SK-N-SH (cell line): Measurements from ENCODE around the gene NPC2.

Experiments used
- CTCF ChIP-seq: fragments of 200-600 bp; sonication (generic); IDR thresholded peaks from 2 replicates; pipeline ENCODE4 v1.6.1; 2017; ENCODE audit warnings: antibody characterized with exemption, mild to moderate bottlenecking, moderate library complexity
- EP300 ChIP-seq, 2 experiments: IDR thresholded peaks; 2 replicates each; pipeline versions ENCODE4 v1.4.0 to v1.6.1; 2012; ENCODE audit warnings: borderline replicate concordance in 1 of 2, low read depth in 1 of 2, low read length in 1 of 2
- GABPA ChIP-seq: IDR thresholded peaks from 2 replicates; pipeline ENCODE4 v1.4.0; 2012; ENCODE audit warnings: low read depth, mild to moderate bottlenecking
- JUND ChIP-seq: IDR thresholded peaks from 2 replicates; pipeline ENCODE4 v1.4.0; 2012
- MAX ChIP-seq: IDR thresholded peaks from 2 replicates; pipeline ENCODE4 v1.4.0; 2012; ENCODE audit warnings: low read depth
- POLR2AphosphoS5 ChIP-seq: IDR thresholded peaks from 2 replicates; pipeline ENCODE4 v1.6.1; 2012; ENCODE audit warnings: low read depth, low read length
- RAD21 ChIP-seq: IDR thresholded peaks from 2 replicates; pipeline ENCODE4 v1.6.1; 2012; ENCODE audit warnings: mild to moderate bottlenecking, low read length
- REST ChIP-seq: IDR thresholded peaks from 2 replicates; pipeline ENCODE4 v1.6.1; 2012; ENCODE audit warnings: mild to moderate bottlenecking, low read depth, low read length, moderate library complexity
- TCF12 ChIP-seq: IDR thresholded peaks from 2 replicates; pipeline ENCODE4 v1.4.0; 2012
- TF ChIP-seq, protein P1 (sequence below): IDR thresholded peaks from 2 replicates; pipeline ENCODE4 v1.4.0; 2012; ENCODE audit warnings: low read depth, borderline replicate concordance

- TF ChIP-seq POLR2AphosphoS5: no peak
- TF ChIP-seq, protein P1, sequence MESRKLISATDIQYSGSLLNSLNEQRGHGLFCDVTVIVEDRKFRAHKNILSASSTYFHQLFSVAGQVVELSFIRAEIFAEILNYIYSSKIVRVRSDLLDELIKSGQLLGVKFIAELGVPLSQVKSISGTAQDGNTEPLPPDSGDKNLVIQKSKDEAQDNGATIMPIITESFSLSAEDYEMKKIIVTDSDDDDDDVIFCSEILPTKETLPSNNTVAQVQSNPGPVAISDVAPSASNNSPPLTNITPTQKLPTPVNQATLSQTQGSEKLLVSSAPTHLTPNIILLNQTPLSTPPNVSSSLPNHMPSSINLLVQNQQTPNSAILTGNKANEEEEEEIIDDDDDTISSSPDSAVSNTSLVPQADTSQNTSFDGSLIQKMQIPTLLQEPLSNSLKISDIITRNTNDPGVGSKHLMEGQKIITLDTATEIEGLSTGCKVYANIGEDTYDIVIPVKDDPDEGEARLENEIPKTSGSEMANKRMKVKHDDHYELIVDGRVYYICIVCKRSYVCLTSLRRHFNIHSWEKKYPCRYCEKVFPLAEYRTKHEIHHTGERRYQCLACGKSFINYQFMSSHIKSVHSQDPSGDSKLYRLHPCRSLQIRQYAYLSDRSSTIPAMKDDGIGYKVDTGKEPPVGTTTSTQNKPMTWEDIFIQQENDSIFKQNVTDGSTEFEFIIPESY: no peak
- TF ChIP-seq RAD21: no peak
- no peak for TF ChIP-seq JUND
- no peak for TF ChIP-seq CTCF
- TF ChIP-seq REST: no peak
- TF ChIP-seq TCF12: no peak
- TF ChIP-seq GABPA: no peak
- no peak for TF ChIP-seq EP300 (IDR thresholded peaks at IDR 0.05; ENCODE audit: borderline replicate concordance in 1 of 2, low read depth in 1 of 2, low read length in 1 of 2)
- no peak for TF ChIP-seq MAX
These were observed 24.6 kb upstream of the NPC2 start for GRCh38 chr14:74517731-74518130.
